Mammary epithelial cell (primary cell): Measurements from ENCODE around the gene TIGIT.

Source experiments
- EZH2 ChIP-seq: IDR thresholded peaks from 2 replicates; pipeline ENCODE4 v1.6.1; 2012; ENCODE audit warnings: low read length, inconsistent platforms, borderline replicate concordance
- TF ChIP-seq, protein P1 (sequence below), 2 donors: IDR thresholded peaks in 1 of 2; conservative IDR thresholded peaks in 1 of 2; 2 replicates each; pipeline ENCODE4 v1.5.1; 2011 to 2012; ENCODE audit warnings: inconsistent platforms in 2 of 2, low read length in 2 of 2, mild to moderate bottlenecking in 2 of 2, control low read depth in 1 of 2, low read depth in 1 of 2; ENCODE audit not compliant: insufficient read depth in 1 of 2; ENCODE audit errors: extremely low read depth in 1 of 2

DNA sequence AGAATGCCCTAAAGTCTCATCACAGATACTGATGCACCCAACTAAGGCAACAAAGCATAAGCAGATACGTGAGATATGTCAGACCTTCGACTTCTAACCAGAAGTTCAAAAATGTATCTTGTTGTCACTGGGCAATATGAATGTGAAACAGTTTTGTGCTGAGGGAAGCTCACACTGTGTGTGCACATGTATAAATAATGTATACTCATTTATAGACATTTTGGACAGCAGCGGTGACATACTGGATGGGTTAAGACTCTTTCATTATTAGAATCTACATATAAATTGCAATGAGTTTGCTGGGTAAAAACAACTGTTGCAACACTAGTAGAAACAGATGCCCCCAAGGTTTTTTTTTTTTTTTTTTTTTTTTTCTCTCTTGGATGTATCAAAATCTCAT is 37.9 kb downstream of the TIGIT start:
- TF ChIP-seq, protein P1, sequence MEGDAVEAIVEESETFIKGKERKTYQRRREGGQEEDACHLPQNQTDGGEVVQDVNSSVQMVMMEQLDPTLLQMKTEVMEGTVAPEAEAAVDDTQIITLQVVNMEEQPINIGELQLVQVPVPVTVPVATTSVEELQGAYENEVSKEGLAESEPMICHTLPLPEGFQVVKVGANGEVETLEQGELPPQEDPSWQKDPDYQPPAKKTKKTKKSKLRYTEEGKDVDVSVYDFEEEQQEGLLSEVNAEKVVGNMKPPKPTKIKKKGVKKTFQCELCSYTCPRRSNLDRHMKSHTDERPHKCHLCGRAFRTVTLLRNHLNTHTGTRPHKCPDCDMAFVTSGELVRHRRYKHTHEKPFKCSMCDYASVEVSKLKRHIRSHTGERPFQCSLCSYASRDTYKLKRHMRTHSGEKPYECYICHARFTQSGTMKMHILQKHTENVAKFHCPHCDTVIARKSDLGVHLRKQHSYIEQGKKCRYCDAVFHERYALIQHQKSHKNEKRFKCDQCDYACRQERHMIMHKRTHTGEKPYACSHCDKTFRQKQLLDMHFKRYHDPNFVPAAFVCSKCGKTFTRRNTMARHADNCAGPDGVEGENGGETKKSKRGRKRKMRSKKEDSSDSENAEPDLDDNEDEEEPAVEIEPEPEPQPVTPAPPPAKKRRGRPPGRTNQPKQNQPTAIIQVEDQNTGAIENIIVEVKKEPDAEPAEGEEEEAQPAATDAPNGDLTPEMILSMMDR (conservative IDR thresholded peaks at IDR 0.05 in 1 of 2, IDR thresholded peaks at IDR 0.05 in 1 of 2; ENCODE audit: extremely low read depth in 1 of 2, insufficient read depth in 1 of 2, low read depth in 1 of 2, low read length in 2 of 2): no peak
- TF ChIP-seq EZH2: no peak
